ENCODE measurements around the gene DSP.

The DSP gene

GRCh38 chr6:7555671-7556070 is 14.2 kb downstream of the DSP start:
- Histone ChIP-seq H3K9me3 (ENCODE audit: insufficient read depth, low read length) (no peaks in the 10 kb centered on the region), H4K20me1 (ENCODE audit: insufficient read depth, low read length) (no peaks in the 10 kb centered on the region), H3K4me2 (ENCODE audit: low read length) (no peak overlapping the region), H3K9ac (ENCODE audit: low read length) (no peak overlapping the region), H3K27me3 (ENCODE audit: low read depth, low read length) (peaks cover 18% of the 10 kb centered on the region; the same call in 1 of the 2 replicates), H2AFZ (ENCODE audit: low read depth, low read length) (no peak overlapping the region), H3K79me2 (ENCODE audit: low read length) (no peaks in the 10 kb centered on the region), H3K4me1 (ENCODE audit: low read length) (no peaks in the 10 kb centered on the region), H3K36me3 (replicated peaks; ENCODE audit: low read depth, low read length) (no peaks in the 10 kb centered on the region), H3K27ac (ENCODE audit: low read length) (no peak overlapping the region), H3K4me3 (ENCODE audit: low read length) (no peak overlapping the region)
- TF ChIP-seq EZH2phosphoT487 (IDR thresholded peaks at IDR 0.05; ENCODE audit: low read depth) (no peak), CTCF (IDR thresholded peaks at IDR 0.05; ENCODE audit: low read depth, low read length) (no peak)

GRCh38 chr6:7556394-7557106 is 15.1 kb downstream of the DSP start:
- Histone ChIP-seq H3K27me3 (ENCODE audit: low read depth, low read length) (peaks cover 18% of the 10 kb centered on the region; the same call in 1 of the 2 replicates), H3K9ac (ENCODE audit: low read length) (no peak overlapping the region), H3K4me1 (ENCODE audit: low read length) (no peaks in the 10 kb centered on the region), H3K9me3 (ENCODE audit: insufficient read depth, low read length) (no peaks in the 10 kb centered on the region), H3K4me3 (ENCODE audit: low read length) (no peak overlapping the region), H3K4me2 (ENCODE audit: low read length) (no peak overlapping the region), H4K20me1 (ENCODE audit: insufficient read depth, low read length) (no peaks in the 10 kb centered on the region), H2AFZ (ENCODE audit: low read depth, low read length) (no peak overlapping the region), H3K36me3 (replicated peaks; ENCODE audit: low read depth, low read length) (no peaks in the 10 kb centered on the region), H3K27ac (ENCODE audit: low read length) (no peak overlapping the region), H3K79me2 (ENCODE audit: low read length) (no peaks in the 10 kb centered on the region)
- TF ChIP-seq CTCF (IDR thresholded peaks at IDR 0.05; ENCODE audit: low read depth, low read length) = no peak
- no peak for TF ChIP-seq EZH2phosphoT487 (IDR thresholded peaks at IDR 0.05; ENCODE audit: low read depth)

GRCh38 chr6:7557652-7558051 is 16.2 kb downstream of the DSP start:
- H3K9me3 ChIP-seq (ENCODE audit: insufficient read depth, low read length) = no peaks in the 10 kb centered on the region
- H3K4me1 ChIP-seq (ENCODE audit: low read length) = no peaks in the 10 kb centered on the region
- H3K9ac ChIP-seq (ENCODE audit: low read length) = no peak overlapping the region
- H3K27ac ChIP-seq (ENCODE audit: low read length) = no peak overlapping the region
- H3K4me3 ChIP-seq (ENCODE audit: low read length) = no peak overlapping the region
- no peaks in the 10 kb centered on the region for H4K20me1 ChIP-seq (ENCODE audit: insufficient read depth, low read length)
- no peak overlapping the region for H2AFZ ChIP-seq (ENCODE audit: low read depth, low read length)
- no peak for TF ChIP-seq CTCF (IDR thresholded peaks at IDR 0.05; ENCODE audit: low read depth, low read length)
- TF ChIP-seq EZH2phosphoT487 (IDR thresholded peaks at IDR 0.05; ENCODE audit: low read depth) = no peak
- H3K27me3 ChIP-seq (ENCODE audit: low read depth, low read length) = peaks cover 18% of the 10 kb centered on the region; the same call in 1 of the 2 replicates
- H3K36me3 ChIP-seq (replicated peaks; ENCODE audit: low read depth, low read length) = no peaks in the 10 kb centered on the region
- H3K79me2 ChIP-seq (ENCODE audit: low read length) = no peaks in the 10 kb centered on the region
- H3K4me2 ChIP-seq (ENCODE audit: low read length) = no peak overlapping the region

GRCh38 chr6:7558781-7559180 is 17.3 kb downstream of the DSP start:
- Histone ChIP-seq H3K4me2 (ENCODE audit: low read length) (no peak overlapping the region), H3K79me2 (ENCODE audit: low read length) (no peaks in the 10 kb centered on the region), H3K4me1 (ENCODE audit: low read length) (no peaks in the 10 kb centered on the region), H3K27me3 (ENCODE audit: low read depth, low read length) (peaks cover 15% of the 10 kb centered on the region; the same call in 1 of the 2 replicates), H3K9me3 (ENCODE audit: insufficient read depth, low read length) (no peaks in the 10 kb centered on the region), H3K36me3 (replicated peaks; ENCODE audit: low read depth, low read length) (no peaks in the 10 kb centered on the region), H3K27ac (ENCODE audit: low read length) (no peak overlapping the region), H3K9ac (ENCODE audit: low read length) (no peak overlapping the region), H2AFZ (ENCODE audit: low read depth, low read length) (no peak overlapping the region), H4K20me1 (ENCODE audit: insufficient read depth, low read length) (no peaks in the 10 kb centered on the region), H3K4me3 (ENCODE audit: low read length) (no peak overlapping the region)
- no peak for TF ChIP-seq EZH2phosphoT487 (IDR thresholded peaks at IDR 0.05; ENCODE audit: low read depth)

Measured in OCI-LY3 (cell line).